Vagina (tissue), 2 donors: Measurements from ENCODE around the gene TMEM81.

ENCODE experiments used
- POLR2A ChIP-seq, 2 donors: fragments of 450-650 bp; IDR thresholded peaks; one replicate each; pipeline ENCODE4 v1.6.1; 2017; ENCODE audit warnings: antibody characterized with exemption in 2 of 2, mild to moderate bottlenecking in 2 of 2, moderate library complexity in 2 of 2
- POLR2AphosphoS5 ChIP-seq, 2 donors: sonication (generic); formaldehyde crosslinking; IDR thresholded peaks; one replicate each; pipeline ENCODE4 v1.9.0; 2017; ENCODE audit warnings: antibody characterized with exemption in 2 of 2, mild to moderate bottlenecking in 2 of 2, low read depth in 1 of 2; ENCODE audit not compliant: insufficient read depth in 1 of 2
- TF ChIP-seq, protein P1 (sequence below), 3 experiments: fragments of 450-650 bp in 2 of 3; fragments of 200-600 bp in 1 of 3; sonication (generic) in 1 of 3; IDR thresholded peaks; one replicate each; pipeline ENCODE4 v1.5.1; 2017 to 2019; ENCODE audit warnings: antibody characterized with exemption in 3 of 3, mild to moderate bottlenecking in 2 of 3, moderate library complexity in 2 of 3

GRCh38 chr1:205088341-205088740, 4.1 kb upstream of the TMEM81 start:
- TF ChIP-seq, protein P1, sequence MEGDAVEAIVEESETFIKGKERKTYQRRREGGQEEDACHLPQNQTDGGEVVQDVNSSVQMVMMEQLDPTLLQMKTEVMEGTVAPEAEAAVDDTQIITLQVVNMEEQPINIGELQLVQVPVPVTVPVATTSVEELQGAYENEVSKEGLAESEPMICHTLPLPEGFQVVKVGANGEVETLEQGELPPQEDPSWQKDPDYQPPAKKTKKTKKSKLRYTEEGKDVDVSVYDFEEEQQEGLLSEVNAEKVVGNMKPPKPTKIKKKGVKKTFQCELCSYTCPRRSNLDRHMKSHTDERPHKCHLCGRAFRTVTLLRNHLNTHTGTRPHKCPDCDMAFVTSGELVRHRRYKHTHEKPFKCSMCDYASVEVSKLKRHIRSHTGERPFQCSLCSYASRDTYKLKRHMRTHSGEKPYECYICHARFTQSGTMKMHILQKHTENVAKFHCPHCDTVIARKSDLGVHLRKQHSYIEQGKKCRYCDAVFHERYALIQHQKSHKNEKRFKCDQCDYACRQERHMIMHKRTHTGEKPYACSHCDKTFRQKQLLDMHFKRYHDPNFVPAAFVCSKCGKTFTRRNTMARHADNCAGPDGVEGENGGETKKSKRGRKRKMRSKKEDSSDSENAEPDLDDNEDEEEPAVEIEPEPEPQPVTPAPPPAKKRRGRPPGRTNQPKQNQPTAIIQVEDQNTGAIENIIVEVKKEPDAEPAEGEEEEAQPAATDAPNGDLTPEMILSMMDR (IDR thresholded peaks at IDR 0.05), result no peak
- no peak for TF ChIP-seq POLR2AphosphoS5 (IDR thresholded peaks at IDR 0.05; ENCODE audit: insufficient read depth in 1 of 2, low read depth in 1 of 2)
- TF ChIP-seq POLR2A (IDR thresholded peaks at IDR 0.05), result no peak
